ENCODE data around the gene AIF1L.

The AIF1L gene

GRCh38 chr9:131167936-131168335, 71.6 kb downstream of the AIF1L start:
- no peak for DNase-seq (ENCODE audit: low read depth in 3 of 3)

DNA sequence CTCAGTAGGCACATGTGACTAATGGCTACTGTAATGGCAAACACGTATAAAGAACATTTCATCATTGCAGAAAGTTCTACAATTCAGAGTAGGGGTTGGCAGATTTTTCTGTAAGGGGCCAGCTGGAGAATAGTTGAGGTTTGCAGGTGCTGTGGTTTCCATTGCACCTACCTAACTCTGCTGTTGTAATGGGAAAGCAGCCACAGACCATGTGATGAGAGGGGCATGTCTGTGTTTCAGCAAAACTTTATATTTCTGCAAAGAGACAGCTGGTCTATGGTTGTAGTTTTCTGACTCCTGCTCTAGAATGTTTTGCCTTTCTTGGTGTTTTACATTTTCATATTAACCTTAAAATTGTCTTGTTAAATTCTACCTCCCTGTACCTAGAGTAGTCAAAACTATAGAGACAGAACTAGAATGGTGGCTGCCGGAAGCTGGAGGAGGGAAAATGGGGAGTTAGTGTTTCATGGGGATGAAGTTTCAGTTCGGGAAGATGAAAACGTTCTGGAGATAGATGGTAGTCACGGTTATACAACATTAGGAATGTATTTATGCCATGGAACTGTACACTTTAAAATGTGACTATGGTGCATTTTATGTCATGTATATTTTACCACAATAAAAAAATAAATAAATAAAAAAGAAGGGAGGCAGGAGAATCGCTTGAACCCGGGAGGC, 73.4 kb downstream of the AIF1L start:
- no peak for DNase-seq (ENCODE audit: low read depth in 3 of 3)

All from stimulated activated CD4-positive, alpha-beta T cell treated with anti-CD3 and anti-CD28 coated beads, TNF-alpha, amount 100 ng/mL, for 48 hours (primary cell).